ENCODE results near the gene SLC22A31.

SLC22A31 gene

GRCh38 chr16:89147085-89147817, 53.1 kb downstream of the SLC22A31 start:
- DNase-seq, result no peak

DNA sequence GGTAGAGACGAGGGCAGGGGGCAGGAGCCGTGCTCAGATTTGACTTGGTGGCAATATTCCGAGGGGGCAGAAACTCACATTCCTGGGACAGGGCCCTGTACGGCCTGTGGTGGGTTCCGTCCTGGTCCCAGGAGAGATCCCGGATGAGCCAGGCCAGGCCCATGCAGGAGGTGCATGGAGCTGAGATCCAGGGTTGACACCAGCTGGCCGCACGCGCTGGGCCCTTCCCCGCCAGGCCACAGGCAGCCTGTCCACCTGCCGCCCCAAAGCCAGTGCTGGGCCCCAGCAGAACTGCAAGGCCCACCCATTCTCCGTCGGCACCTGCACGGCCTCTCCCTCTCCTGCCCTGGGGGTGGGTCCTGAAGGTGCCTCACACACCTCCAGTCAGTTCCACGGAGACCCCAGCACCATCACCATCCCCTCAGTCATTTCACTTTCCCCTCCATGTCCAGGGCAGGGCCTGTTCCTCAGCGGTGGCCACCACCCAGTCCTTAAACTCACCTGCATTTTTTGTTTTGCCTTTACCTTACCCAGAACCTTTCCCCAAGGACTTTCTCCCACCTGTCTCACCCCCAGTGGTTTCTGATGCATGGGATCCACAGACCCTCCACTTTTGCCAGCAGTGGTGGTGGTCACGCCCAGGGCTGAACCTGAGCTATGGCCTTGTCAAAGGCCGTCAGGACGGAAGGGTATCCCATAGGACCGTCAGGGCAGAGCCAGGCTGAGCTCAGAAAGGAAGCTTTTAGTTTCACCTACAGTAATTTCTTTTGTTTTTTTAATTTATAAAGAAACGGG, 53.9 kb downstream of the SLC22A31 start:
- DNase-seq, result no peak

Measured in hematopoietic multipotent progenitor cell treated with erythropoietin and hydrocortisone succinate and interleukin-3 and kit ligand, for 8 days (in vitro differentiated cells).